Skin epidermis (tissue), 12 donors: Measurements from ENCODE around the gene CRYZL1.
A peak's percentile ranks its signal among the peaks of the same experiment; 100 is the strongest.
"Not testable (repeated sequence)": the region's sequence is repeated elsewhere in the genome, so short reads cannot be mapped to it uniquely, and the experiment has no call there.

Experiments
- H3K27ac ChIP-seq, 21 experiments: fragments of 200-600 bp; sonication (generic) in 11 of 21; one replicate each; pipeline ENCODE4 v1.5.0; 2020; ENCODE audit warnings: mild to moderate bottlenecking in 3 of 21, inconsistent platforms in 2 of 21, moderate library complexity in 2 of 21
- H3K4me3 ChIP-seq, 7 experiments: fragments of 200-600 bp; sonication (generic) in 2 of 7; one replicate each; pipeline ENCODE4 v1.5.0; 2020; ENCODE audit warnings: inconsistent platforms in 2 of 7, mild to moderate bottlenecking in 2 of 7, moderate library complexity in 1 of 7

The CRYZL1 gene

DNA sequence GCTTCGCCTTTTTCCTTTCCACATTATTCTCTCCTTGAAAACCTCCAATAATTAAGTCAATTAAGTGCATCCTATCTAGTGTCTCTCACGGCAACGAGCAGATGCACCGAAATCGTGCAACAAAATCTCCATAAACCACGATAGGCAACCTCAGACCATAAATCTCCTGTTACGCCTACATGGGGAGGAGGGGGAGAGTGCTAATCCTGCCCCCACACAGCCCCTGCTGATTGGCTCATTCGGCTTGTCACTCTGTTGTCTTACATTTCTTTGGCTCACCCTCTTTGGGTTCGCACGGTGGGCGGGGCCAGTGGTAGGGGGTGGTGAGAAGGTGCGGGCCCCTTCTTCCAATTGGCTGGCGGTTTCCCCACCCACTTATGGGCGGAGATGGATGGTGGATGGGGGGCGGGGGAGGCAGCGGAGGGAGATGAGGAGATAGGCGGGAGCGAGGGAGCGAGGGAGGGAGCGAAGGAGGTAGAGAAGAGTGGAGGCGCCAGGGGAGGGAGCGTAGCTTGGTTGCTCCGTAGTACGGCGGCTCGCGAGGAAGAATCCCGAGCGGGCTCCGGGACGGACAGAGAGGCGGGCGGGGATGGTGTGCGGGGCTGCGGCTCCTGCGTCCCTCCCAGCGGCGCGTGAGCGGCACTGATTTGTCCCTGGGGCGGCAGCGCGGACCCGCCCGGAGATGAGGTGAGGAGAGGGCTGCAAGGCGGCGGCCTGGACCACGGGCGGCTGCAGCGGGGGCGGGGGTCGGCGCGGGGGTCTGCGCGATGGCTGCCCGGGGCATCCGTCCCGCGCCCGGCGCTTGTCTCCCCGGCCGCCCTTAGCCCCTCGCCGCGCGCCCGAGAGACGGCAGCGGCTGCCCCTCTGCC lies 720 bp upstream of the CRYZL1 start, which contains the start of gene ITSN1:
ITSN1 (plus strand) TSS at position 475 of the 869 bp plus-strand sequence. CDS start 76,328 bp downstream, outside the sequence.
- H3K27ac ChIP-seq, result peak within 1 kb of the TSS; percentile 64 to 93 (median 85)
- peak within 1 kb of the TSS; percentile 58 to 99 (median 92) for H3K4me3 ChIP-seq

DNA sequence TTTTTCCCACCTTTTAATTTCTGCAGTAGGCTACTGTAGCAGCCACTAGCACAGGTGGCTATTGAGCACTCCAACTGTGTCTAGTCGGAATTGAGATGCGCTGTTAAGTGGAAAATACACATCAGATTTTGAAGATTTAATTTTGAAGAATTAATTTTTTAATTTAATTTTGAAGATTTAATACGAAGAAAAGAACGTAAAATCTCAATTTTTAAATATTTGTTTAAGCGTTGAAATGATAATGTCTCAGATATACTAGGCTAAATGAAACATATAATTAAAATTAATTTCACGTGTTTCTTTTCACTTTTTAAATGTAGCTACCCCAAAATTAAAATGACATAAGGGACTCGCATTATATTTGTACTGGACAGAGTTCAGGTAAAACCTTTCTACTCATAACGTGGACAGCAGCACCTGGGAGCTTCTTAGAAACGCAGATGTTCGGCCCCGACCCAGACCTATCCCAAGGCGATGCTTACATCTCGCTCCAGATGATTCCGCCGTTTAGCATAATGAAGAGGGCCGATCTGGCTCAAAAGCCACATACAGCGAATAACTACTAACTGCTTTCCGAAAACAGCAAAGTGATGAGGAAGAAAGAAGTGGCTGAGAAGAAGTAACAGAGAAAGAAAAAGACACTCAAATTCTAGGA lies 717 bp downstream of the CRYZL1 start:
- peak overlapping the region; percentile 58 to 99 (median 92) for H3K4me3 ChIP-seq
- peak overlapping the region in 20 of 21 experiments; percentile 70 to 93 (median 83) for H3K27ac ChIP-seq

DNA sequence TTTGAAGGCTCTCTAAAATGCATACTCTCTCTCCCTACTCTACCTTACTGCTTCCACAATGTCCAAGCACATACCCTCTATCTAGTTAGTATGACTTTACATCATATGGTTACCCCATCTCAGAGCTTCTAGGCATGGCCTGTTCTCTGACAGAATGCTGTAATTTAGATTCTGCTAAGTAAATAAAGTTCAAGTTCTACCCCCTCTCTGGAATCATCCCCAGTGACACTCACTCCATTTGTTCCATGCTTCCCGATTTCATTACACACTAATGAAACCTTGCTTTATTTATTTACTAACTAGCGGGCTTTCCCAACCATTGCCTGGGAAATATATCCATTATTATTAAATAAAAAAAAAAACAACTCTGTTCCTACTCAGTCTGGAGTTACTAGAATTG lies 7.3 kb downstream of the CRYZL1 start:
- Histone ChIP-seq H3K27ac (no peak overlapping the region), H3K4me3 (no peak overlapping the region)

DNA sequence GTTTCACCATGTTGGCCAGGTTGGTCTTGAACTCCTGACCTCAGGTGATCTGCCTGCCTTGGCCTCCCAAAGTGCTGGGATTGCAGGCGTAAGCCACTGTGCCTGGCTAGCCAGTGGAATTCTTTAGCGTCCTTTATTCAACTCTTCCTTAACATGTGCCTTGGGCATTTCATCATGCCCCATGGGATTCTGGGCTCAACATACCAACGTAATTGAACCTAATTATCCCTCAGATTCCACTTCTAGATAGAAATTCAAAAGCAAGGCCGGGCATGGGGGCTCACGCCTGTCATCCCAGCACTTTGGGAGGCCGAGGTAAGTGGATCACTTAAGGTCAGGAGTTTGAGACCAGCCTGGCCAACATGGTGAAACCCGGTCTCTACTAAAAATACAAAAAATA lies 15.4 kb downstream of the CRYZL1 start:
- not testable (repeated sequence) for H3K4me3 ChIP-seq, H3K27ac ChIP-seq

DNA sequence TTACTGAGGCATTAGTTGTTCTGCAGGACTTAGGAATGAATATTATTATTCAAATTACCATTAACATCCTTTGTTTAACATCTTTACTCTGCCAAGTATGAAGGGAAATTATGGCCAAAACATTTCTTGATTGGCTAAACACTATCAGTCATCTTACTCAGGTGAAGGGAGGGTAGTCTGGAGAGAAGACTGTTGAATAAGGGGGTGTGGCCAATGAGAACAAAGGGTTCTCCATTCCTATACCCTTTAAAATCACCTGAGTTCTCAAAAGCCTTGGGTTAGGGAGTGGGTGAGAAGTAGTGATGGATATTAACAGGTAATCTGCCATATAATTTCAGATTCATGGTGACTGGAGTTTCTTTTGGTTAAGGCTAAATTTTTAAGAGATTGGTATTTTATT lies 19.3 kb downstream of the CRYZL1 start:
- Histone ChIP-seq H3K27ac (no peak overlapping the region), H3K4me3 (no peak overlapping the region)

DNA sequence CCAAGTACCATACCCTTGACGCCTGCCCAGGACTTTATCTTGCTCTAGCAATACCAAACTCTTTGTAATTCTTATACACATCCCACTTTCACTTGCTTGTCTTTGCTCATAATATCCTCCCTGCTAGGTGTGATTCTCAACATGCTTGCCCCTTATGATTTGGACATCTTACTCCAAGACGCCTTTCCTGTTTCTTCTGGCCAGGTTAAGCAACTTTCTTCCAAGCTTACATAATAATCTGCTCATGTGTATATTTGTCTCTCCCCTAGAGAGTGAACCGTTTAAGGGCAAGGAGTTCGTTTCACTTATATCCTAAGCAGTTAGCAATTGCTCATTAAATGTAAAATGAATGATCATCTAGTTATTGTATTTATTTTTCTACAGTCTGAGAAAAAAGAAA lies 21.8 kb downstream of the CRYZL1 start:
- no peak overlapping the region for H3K27ac ChIP-seq
- no peak overlapping the region for H3K4me3 ChIP-seq

DNA sequence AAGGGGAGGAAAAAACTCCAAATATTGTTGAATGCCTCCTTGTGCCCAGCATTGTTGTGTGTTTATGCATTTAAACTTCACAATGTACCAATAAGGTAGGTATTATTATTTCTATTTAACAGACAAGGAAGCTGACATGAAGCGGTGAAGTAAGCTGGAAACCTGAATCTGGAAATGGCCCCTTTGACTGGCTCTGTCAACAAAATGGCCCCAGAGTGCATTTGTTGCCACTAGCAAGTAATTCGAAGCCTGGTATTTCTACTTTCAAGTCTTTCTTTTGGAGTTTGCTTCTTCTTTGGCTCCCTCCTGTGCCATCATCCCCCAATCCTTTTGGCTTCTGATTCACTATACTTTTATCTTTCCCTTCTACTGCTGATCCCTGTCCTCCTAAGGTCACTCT lies 23.1 kb downstream of the CRYZL1 start:
- Histone ChIP-seq H3K27ac (no peak overlapping the region), H3K4me3 (no peak overlapping the region)

DNA sequence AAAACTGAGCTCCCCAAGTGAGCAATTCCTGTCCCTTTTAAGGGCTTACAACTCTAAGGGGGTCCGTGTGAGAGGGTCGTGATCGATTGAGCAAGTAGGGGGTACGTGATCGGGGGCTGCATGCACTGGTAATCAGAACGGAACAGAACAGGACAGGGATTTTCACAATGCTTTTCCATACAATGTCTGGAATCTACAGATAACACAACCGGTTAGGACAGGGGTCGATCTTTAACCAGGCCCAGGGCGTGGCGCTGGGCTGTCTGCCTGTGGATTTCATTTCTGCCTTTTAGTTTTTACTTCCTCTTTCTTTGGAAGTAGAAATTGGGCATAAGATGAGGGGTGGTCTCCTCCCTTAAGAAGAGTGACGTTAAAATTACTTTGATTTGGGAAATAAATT lies 24.0 kb downstream of the CRYZL1 start:
- H3K27ac ChIP-seq, H3K4me3 ChIP-seq: not testable (repeated sequence)

DNA sequence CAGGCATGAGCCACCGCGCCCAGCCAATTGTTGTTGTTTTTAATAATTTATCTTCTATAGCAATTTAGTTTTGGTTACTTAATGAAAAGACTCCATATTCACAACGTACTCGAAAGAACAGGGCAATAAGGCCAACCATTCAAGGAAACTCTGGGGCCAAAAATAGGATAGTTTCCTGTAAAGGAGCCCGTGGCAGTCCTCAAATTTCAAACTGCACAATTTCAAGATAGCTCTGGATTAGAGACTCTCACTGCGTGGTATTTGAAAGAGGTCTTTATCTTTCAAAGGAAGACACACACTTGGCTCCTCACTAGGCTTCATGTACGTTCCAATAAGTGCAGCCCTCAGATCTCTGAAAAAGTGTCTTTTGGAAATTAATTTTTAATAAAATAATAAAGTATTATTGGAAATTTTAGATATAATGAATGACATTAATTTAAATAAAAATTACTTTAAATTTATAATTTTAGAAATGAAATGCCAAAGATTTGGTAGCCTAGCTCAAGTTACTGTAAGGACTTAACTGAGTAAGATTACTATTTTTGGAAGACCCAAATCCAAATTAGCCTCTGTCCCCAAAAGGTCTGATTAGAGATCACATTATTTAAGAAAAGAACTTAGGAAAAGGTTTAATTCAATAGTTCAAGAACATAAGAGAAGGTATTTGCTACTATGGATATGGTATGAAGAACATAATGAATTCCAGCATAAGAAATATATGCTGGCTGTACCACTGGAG lies 30.4 kb downstream of the CRYZL1 start:
- H3K4me3 ChIP-seq, result no peak overlapping the region
- H3K27ac ChIP-seq, result no peak overlapping the region

DNA sequence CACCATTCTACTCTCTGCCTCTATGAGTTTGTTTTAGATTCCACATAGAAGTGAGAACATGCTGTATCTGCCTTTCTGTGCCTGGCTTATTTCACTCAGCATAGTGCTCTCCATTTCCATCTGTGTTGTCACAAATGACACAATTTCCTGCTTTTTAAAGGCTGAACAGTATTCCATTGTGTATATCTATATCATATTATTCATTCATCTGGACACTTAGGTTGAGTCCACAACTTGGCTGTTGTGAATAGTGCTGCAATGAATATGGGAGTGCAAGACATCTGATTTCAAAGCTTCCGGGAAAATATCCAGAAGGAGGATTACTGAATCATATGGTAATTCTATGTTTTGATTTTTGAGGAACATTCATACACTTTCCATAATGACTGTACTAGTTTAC lies 33.0 kb downstream of the CRYZL1 start:
- no peak overlapping the region for H3K27ac ChIP-seq
- no peak overlapping the region for H3K4me3 ChIP-seq

DNA sequence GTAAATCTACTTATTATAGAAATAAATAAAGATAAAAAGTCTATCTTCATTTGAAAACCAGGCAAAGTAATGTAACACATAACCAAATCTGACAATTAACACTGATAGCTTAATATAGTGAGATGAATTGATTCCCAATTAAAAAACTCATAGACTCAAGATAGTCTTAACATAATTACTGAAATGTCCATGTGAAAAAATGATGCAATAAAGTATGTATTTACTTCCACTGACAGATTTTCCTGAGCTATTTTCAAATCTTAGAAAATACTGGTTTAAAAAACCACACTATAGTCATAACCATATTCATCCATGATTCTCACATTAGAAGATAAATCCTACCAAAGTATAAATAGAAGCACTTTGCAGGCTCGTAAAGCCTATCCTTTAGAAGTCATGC lies 43.5 kb downstream of the CRYZL1 start:
- H3K27ac ChIP-seq, result no peak overlapping the region
- H3K4me3 ChIP-seq, result no peak overlapping the region

DNA sequence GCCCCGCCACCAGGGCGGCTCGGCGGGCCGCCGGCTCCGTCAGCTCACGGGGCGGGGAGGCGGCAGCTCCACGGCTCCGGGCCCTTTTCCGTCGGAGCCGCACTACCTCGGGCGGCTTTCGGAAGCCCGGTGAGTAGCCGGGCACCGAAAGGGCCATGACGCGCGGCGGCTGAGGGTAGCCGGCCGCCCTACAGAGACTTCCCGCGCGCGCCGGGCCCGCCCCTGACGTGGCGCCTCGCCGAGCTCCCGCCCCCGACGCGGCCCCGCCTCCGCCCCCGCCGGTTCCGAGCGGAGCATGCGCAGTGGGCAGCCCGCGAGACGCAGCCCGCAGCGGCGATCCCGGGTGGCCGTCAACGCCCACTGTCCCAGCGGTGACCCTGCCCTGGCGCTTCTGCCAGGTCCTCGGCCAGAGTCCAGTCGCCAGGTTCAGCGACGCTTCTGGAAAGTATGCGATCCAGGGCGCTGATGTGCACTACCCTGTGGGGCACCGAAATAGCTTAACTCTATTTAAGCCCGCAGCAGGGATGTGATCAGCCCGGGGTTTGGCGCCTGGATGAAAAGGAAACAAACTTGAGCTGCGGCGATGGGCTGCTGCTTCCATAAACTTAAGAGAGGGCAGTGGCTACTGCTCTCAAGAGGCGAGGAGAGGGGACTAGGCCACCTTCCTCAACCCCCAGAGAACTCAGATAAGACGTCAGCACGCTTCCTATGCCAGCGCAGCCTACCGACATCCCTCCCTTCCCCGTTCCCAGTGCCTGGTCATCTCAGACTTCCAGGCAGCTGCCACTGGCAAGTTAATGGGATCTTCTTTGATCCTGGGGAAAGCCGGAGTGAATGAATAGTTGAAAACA lies 52.8 kb downstream of the CRYZL1 start, which contains the start of gene DONSON:
DONSON (minus strand) TSS at position 200 of the 851 bp plus-strand sequence; CDS start at position 157, 43 bp downstream.
- peak within 1 kb of the TSS; percentile 57 to 96 (median 86) for H3K27ac ChIP-seq

DNA sequence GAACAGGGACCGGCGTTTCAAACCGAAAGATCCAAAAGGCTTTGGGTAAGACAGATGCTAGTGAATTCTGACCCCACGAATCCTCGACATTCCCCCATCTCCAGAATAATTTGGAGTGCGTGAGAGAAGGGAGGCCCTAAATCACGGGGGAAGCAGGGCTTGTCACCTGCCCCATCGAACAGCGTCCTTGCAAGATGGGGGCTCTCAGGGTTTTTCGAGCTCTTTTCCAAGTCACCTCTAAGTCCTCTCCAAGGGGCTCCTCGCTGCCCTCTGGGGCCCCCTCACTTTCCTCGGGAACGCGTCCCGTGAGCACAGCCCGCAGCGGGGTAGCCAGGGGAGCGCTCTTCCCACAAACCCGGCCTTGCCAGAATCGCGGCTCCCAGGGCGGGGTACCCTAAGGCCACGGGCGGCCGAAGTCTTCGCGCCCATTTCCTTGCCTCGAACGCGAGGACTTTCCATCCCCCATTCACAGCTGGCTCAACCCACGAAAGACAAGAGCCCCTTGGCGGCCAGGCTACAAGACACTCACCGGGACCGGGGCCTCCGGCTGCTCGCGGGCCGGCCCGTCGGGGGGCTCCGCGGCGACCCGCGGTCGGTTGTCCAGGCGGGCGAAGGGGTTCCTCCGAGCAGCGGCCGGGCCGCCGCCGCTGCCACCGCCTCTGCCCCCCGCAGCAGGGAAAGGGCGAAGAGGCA lies 53.6 kb downstream of the CRYZL1 start:
- Histone ChIP-seq H3K4me3 (peak overlapping the region; percentile 55 to 94 (median 87)), H3K27ac (peak overlapping the region; percentile 57 to 96 (median 86))

More for the DNA sequence above, 52.8 kb downstream of the CRYZL1 start, which contains the start of gene DONSON:
- peak within 1 kb of the TSS; percentile 55 to 94 (median 87) for H3K4me3 ChIP-seq

DNA sequence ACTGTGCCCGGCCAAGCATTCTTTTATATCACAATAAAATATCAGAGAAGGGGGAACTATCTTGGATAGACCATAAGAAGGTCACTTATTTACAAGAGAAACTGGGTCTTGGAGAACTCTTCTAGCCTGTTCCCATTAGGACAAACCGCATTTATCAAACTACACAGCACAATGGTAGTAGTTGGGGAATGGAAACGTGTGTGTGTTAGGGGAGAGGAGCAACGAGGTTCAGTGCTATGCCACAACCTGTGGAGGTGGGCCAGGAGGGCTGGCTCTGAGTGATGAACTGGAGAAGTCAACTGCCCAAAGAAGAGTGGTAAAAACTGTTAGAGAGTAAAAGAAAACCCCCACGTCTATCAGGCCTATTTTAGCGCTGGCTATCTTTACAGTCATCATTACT lies 54.6 kb downstream of the CRYZL1 start:
- no peak overlapping the region for H3K4me3 ChIP-seq
- H3K27ac ChIP-seq, result no peak overlapping the region

DNA sequence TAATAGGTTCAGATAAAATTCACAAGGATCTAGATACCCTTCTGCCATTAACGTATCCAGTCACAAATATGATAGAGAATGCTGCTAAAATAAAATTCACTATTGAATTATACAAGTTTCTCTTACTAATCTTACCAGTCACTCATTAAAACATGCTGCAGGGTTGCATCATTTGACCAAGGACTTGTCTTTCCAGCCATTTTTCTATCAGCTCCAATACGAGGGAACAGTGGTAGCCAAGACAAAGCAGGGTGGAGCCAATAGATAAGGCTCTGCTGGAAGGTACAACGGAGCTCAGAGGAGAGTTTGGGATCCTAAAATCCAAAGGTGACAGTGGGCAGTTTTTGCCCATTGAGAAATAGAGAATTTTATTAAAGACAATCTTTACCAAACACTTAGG lies 57.1 kb downstream of the CRYZL1 start:
- Histone ChIP-seq H3K27ac (no peak overlapping the region), H3K4me3 (no peak overlapping the region)

DNA sequence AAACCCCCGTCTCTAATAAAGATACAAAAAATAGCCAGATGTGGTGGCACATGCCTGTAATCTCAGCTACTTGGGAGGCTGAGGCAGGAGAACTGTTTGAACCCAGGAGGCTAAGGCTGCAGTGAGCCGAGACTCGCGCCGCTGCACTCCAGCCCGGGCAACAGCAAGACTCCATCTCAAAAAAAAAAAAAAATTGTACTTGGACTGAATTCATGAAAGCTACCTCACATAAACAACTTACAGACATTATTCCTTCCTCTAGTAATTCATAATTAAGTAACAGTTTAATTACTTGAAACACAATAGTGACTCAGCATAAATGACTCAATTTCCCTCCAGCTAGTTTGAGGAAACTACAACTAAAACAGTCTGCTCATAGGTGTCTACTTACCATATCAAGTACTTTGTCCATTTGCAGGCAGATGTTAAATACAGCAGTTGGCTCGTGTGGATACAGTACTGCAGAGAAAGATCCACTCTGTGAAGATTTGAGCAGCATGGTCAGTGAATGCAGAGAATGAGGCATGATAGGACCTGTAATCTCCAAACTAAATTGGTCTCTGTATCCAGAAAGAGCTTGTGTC lies 62.5 kb downstream of the CRYZL1 start:
- Histone ChIP-seq H3K4me3 (no peak overlapping the region), H3K27ac (peak overlapping the region in 2 of 21 experiments; percentile 9 to 49)

DNA sequence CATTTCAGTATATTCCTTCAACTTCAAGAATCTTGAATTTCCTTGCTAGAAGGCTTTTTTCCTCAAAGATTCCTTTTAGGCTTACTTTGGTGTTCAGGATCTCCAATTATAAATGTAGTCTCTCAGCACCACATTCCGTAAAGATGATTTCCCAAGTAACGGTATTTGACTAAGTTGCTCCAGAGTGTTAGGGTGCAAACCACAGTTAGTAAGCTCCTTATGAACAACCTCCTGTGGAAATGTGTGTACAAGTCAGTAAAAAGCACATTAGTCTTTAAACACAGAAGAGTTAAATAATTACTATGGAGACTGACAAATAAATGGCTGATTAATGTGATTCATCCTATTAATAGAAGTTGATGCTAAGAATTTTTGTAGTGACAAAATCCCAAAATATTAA lies 63.3 kb downstream of the CRYZL1 start:
- no peak overlapping the region for H3K4me3 ChIP-seq

DNA sequence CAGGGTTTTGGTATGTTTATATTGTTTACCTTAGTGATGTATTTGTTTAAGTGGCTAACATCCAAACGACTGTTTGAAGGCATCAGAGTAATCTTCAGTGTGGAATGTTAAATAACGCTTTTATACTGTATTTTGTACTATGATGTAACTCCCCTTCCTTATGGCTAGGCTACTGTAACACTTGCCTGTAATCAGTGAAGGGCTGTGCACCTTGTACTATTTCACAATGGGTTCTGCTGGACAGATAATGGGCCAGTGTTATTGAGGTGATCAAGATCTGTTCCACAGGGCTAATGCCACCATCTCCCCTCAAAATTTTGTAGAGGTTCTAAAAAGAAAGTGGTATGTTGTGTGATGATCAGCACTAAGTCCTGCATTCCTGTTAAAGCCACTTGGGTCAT lies 64.8 kb downstream of the CRYZL1 start:
- H3K27ac ChIP-seq, H3K4me3 ChIP-seq: not testable (repeated sequence)

More for the DNA sequence above, 63.3 kb downstream of the CRYZL1 start:
- no peak overlapping the region for H3K27ac ChIP-seq
